NCI-H2081 treated with DMSO at 0.1 percent for 48 hours (cell line): ENCODE measurements around the gene FH.

Experiments used
- DNase-seq: peaks from one replicate; lab custom pipeline; 2025; lab: John Stamatoyannopoulos, UW

The FH gene

GRCh38 chr1:241459186-241459802 is 60.3 kb downstream of the FH start:
- no peak for DNase-seq

GRCh38 chr1:241457421-241457820 is 62.1 kb downstream of the FH start:
- no peak for DNase-seq

DNA sequence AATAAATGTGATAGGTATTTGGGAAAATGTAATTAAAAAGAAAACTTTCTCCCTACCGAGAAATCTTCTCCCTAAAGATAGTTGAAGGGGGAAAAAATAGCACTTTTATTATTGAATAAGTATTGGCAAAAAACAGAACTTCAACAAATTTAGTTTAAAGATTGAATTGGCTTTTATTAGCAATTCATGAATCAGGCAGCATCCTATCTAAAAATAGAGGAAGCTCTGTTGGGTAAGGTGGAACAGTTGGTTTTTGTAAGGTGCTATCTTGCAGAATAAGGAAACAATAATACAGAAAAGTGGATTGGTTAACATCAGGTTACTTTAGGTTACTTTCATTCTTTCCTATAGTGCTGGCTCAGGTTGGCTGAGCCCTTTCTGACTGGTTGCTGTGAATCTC is 62.8 kb downstream of the FH start:
- no peak for DNase-seq

- DNase-seq: no peak
These were observed 65.8 kb downstream of the FH start for GRCh38 chr1:241453732-241454131.

- no peak for DNase-seq
These were observed 67.6 kb downstream of the FH start for GRCh38 chr1:241451956-241452355.
